A549 (cell line): Measurements from ENCODE around the gene MYB.

Experiments
- CBX8 ChIP-seq: fragments of 200-600 bp; sonication (generic); IDR thresholded peaks from 2 replicates; pipeline ENCODE4 v1.6.1; 2016
- CTCF ChIP-seq: fragments of >200 bp; sonication (Bioruptor Twin); formaldehyde crosslinking; IDR thresholded peaks from 3 replicates; pipeline ENCODE4 v1.5.1; 2016

- TF ChIP-seq CTCF (no peak), CBX8 (no peak)
Observed at GRCh38 chr6:135254471-135254870, 73.4 kb downstream of the MYB start.
